Vagina (tissue), 2 donors: ENCODE measurements around the gene GFRA1. TPM values are rescaled to one million over a fixed set of nuclear protein-coding genes. Genes with fewer than 3 reads are reported as not detected.

Experiments used
- DNase-seq, 2 donors: peaks; one replicate each; pipeline ENCODE4 v3.0.0-alpha.2; 2017; ENCODE audit errors: extremely low spot score in 2 of 2
- H3K27ac ChIP-seq: fragments of 200-600 bp; sonication (generic); one replicate; pipeline ENCODE4 v1.5.1; 2019
- H3K27me3 ChIP-seq: fragments of 200-600 bp; sonication (generic); one replicate; pipeline ENCODE4 v1.5.1; 2019
- H3K36me3 ChIP-seq, 2 donors: fragments of 200-600 bp; sonication (generic); one replicate each; pipeline ENCODE4 v1.5.1; 2017 to 2019
- H3K4me1 ChIP-seq: fragments of 200-600 bp; sonication (generic); one replicate; pipeline ENCODE4 v1.5.1; 2019
- H3K4me3 ChIP-seq, 2 donors: fragments of 200-600 bp; sonication (generic); 1 replicate in 1 of 2; 2 replicates in 1 of 2; pipeline ENCODE4 v1.5.1; 2016 to 2019
- H3K9me3 ChIP-seq: fragments of 200-600 bp; sonication (generic); one replicate; pipeline ENCODE4 v1.5.1; 2019
- POLR2A ChIP-seq, 2 donors: fragments of 450-650 bp; IDR thresholded peaks; one replicate each; pipeline ENCODE4 v1.6.1; 2017; ENCODE audit warnings: antibody characterized with exemption in 2 of 2, mild to moderate bottlenecking in 2 of 2, moderate library complexity in 2 of 2
- POLR2AphosphoS5 ChIP-seq, 2 donors: sonication (generic); formaldehyde crosslinking; IDR thresholded peaks; one replicate each; pipeline ENCODE4 v1.9.0; 2017; ENCODE audit warnings: antibody characterized with exemption in 2 of 2, mild to moderate bottlenecking in 2 of 2, low read depth in 1 of 2; ENCODE audit not compliant: insufficient read depth in 1 of 2
- intact Hi-C: fragments of 100-400 bp; cut with DNase I; formaldehyde crosslinking; loops from one replicate; pipeline ENCODE4 v1.15.1; 2023
- total RNA-seq: library from RNA; depleted of rRNA; stranded (reverse); fragments of >200 nt; gene quantifications from one replicate; pipeline ENCODE4 v1.2.3, GENCODE V29; 2016
- TF ChIP-seq, protein P1 (sequence below), 3 experiments: fragments of 450-650 bp in 2 of 3; fragments of 200-600 bp in 1 of 3; sonication (generic) in 1 of 3; IDR thresholded peaks; one replicate each; pipeline ENCODE4 v1.5.1; 2017 to 2019; ENCODE audit warnings: antibody characterized with exemption in 3 of 3, mild to moderate bottlenecking in 2 of 3, moderate library complexity in 2 of 3

GFRA1 gene
- total RNA-seq, 1 donor from 2014 or later = 57.7 TPM

- Histone ChIP-seq H3K9me3 (no peaks in the 10 kb centered on the region), H3K27me3 (no peaks in the 10 kb centered on the region), H3K4me1 (peaks cover 6% of the 10 kb centered on the region), H3K36me3 (no peaks in the 10 kb centered on the region), H3K4me3 (no peak overlapping the region), H3K27ac (no peak overlapping the region)
- intact Hi-C loops = no loop called here
- DNase-seq = no peak
- TF ChIP-seq, protein P1, sequence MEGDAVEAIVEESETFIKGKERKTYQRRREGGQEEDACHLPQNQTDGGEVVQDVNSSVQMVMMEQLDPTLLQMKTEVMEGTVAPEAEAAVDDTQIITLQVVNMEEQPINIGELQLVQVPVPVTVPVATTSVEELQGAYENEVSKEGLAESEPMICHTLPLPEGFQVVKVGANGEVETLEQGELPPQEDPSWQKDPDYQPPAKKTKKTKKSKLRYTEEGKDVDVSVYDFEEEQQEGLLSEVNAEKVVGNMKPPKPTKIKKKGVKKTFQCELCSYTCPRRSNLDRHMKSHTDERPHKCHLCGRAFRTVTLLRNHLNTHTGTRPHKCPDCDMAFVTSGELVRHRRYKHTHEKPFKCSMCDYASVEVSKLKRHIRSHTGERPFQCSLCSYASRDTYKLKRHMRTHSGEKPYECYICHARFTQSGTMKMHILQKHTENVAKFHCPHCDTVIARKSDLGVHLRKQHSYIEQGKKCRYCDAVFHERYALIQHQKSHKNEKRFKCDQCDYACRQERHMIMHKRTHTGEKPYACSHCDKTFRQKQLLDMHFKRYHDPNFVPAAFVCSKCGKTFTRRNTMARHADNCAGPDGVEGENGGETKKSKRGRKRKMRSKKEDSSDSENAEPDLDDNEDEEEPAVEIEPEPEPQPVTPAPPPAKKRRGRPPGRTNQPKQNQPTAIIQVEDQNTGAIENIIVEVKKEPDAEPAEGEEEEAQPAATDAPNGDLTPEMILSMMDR (IDR thresholded peaks at IDR 0.05) = no peak
- TF ChIP-seq POLR2AphosphoS5 (IDR thresholded peaks at IDR 0.05; ENCODE audit: insufficient read depth in 1 of 2, low read depth in 1 of 2) (no peak), POLR2A (IDR thresholded peaks at IDR 0.05) (no peak)
Observed at GRCh38 chr10:116151076-116151475, 121.9 kb downstream of the GFRA1 start.

DNA sequence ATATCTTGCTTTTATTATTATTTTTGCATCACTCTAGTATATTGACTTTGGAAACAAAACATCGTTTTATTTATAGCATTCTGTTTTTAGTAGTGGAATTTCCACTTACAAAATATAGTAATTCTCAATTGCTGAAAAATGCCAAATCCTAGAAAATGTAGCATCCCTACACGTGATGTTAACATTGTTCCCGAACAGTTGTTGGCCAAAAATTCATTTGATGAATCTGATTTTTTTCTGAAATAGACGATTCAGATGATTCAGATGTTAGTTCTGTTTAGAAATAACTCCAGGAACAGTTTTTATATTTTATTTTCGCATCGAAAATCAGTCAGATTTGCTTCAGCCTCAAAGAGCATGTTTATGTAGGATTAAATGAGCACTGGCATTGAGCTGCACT lies 122.4 kb downstream of the GFRA1 start:
- peaks cover 6% of the 10 kb centered on the region for H3K4me1 ChIP-seq
- H3K9me3 ChIP-seq = no peaks in the 10 kb centered on the region
- H3K4me3 ChIP-seq = no peak overlapping the region
- DNase-seq = no peak
- no peaks in the 10 kb centered on the region for H3K36me3 ChIP-seq
- intact Hi-C loops = no loop called here
- H3K27me3 ChIP-seq = no peaks in the 10 kb centered on the region
- TF ChIP-seq, protein P1 (IDR thresholded peaks at IDR 0.05) = no peak
- no peak for TF ChIP-seq POLR2AphosphoS5 (IDR thresholded peaks at IDR 0.05; ENCODE audit: insufficient read depth in 1 of 2, low read depth in 1 of 2)
- no peak for TF ChIP-seq POLR2A (IDR thresholded peaks at IDR 0.05)
- no peak overlapping the region for H3K27ac ChIP-seq

DNA sequence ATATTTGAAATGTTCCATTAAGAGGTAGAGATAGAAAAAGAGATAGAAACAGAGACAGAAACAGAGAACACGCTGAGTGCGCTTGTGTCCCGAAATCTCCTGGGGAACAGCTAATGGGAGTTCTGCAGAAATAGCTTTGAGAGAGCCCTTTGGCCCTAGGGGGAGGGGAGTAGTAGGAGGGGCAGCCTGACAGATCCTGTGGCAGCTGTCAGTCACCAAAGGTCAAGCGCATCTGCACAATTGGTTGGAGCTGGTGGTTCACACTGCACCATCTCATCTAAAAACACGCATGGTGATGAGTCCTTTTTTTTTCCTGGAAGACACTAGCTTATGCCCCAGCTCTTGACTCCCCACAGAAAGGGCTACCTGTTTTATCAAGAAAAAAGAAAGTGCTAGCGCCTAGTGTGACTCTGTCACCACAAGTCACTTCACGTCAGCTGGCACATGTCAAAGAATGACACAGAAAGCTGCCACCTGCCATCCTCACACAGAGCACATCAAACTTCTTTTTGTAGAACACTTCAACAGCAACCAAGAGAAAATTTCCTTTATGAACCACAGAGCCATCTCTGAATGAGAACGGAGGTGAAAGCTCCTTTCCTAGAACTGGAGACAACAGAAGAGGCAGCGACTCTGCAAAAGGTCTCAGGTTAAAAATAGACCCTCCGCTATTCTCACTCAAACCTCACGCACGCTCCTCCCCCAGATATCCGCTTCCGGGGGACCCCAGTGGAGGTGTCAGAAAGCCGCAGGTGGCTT lies 125.7 kb downstream of the GFRA1 start:
- TF ChIP-seq POLR2A (IDR thresholded peaks at IDR 0.05) (no peak), POLR2AphosphoS5 (IDR thresholded peaks at IDR 0.05; ENCODE audit: insufficient read depth in 1 of 2, low read depth in 1 of 2) (no peak)
- TF ChIP-seq, protein P1 (IDR thresholded peaks at IDR 0.05) = no peak
- Histone ChIP-seq H3K27ac (no peak overlapping the region), H3K27me3 (no peaks in the 10 kb centered on the region), H3K9me3 (no peaks in the 10 kb centered on the region), H3K4me1 (peaks cover 6% of the 10 kb centered on the region), H3K36me3 (no peaks in the 10 kb centered on the region), H3K4me3 (no peak overlapping the region)
- DNase-seq = no peak
- intact Hi-C loops = no loop called here

DNA sequence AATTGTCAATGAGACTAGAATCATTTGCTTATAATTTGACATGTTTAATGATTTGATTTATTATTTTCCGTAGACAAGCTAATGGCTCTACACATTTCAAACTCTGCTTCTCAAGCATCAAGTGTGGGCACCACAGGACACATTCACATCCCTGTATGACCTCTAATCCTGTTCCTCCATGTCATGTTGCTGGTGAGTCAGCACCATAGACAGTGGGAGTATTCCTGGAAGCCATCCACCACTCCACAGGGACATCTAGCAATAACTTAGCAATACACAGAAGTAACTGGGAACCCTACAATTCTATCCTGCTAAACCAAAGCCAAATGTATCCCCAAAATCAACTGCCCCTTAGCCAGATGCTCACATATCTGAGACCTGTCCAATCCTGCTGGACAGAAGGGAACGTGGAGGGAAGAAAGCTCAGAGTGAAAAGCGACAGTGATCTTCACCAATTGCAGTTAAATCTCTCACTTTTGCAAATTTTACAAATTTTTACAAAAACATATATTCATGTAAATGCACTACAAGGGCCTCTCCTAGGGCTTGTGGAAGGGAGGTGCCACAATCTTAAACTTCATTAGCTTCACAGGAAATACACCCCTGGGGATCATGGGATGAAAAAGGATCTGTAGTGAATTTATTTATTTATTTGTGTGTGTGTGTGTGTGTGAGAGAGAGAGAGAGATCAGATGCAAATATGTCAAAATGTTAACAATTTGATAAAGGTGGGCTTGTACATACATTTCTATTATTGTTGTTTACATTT lies 126.5 kb downstream of the GFRA1 start:
- H3K27me3 ChIP-seq = no peaks in the 10 kb centered on the region
- H3K4me1 ChIP-seq = peaks cover 6% of the 10 kb centered on the region
- H3K27ac ChIP-seq = no peak overlapping the region
- H3K36me3 ChIP-seq = no peaks in the 10 kb centered on the region
- TF ChIP-seq, protein P1 (IDR thresholded peaks at IDR 0.05) = no peak
- TF ChIP-seq POLR2AphosphoS5 (IDR thresholded peaks at IDR 0.05; ENCODE audit: insufficient read depth in 1 of 2, low read depth in 1 of 2) (no peak), POLR2A (IDR thresholded peaks at IDR 0.05) (no peak)
- no peak overlapping the region for H3K4me3 ChIP-seq
- DNase-seq = no peak
- no peaks in the 10 kb centered on the region for H3K9me3 ChIP-seq
- intact Hi-C loops = no loop called here
